Keratinocyte (primary cell): ENCODE measurements around the gene MAP3K8. TPM values are rescaled to one million over a fixed set of nuclear protein-coding genes. Genes with fewer than 3 reads are reported as not detected.

Source experiments
- DNase-seq: peaks from one replicate; pipeline ENCODE4 v3.0.0-alpha.2; 2011; ENCODE audit warnings: low read depth, missing footprints, low spot score
- FAIRE-seq: peaks from 2 replicates; lab custom pipeline; 2011; peaks lifted over from hg19 to GRCh38; lab: Jason Lieb, UNC
- H2AFZ ChIP-seq: 2 replicates; pipeline ENCODE4 v1.6.0; 2012; ENCODE audit warnings: low read length, control low read depth, inconsistent platforms; ENCODE audit not compliant: control insufficient read depth
- H3K27ac ChIP-seq: 2 replicates; pipeline ENCODE4 v1.5.1; 2011; ENCODE audit warnings: low read length; ENCODE audit not compliant: control insufficient read depth, insufficient read depth
- H3K27me3 ChIP-seq: 3 replicates; pipeline ENCODE4 v1.6.0; 2011; ENCODE audit warnings: low read length; ENCODE audit not compliant: control insufficient read depth, insufficient read depth; ENCODE audit errors: extremely low read depth
- H3K36me3 ChIP-seq, 2 experiments: 2 replicates in 1 of 2; 3 replicates in 1 of 2; pipeline ENCODE4 v1.5.1; 2011; ENCODE audit warnings: low read length in 2 of 2, mild to moderate bottlenecking in 1 of 2; ENCODE audit not compliant: control insufficient read depth in 2 of 2, insufficient read depth in 2 of 2; ENCODE audit errors: extremely low read depth in 1 of 2
- H3K4me1 ChIP-seq: 3 replicates; pipeline ENCODE4 v1.5.1; 2011; ENCODE audit warnings: low read length; ENCODE audit not compliant: control insufficient read depth, insufficient read depth; ENCODE audit errors: extremely low read depth
- H3K4me2 ChIP-seq: 3 replicates; pipeline ENCODE4 v1.6.0; 2011; ENCODE audit warnings: low read depth, low read length; ENCODE audit not compliant: control insufficient read depth, insufficient read depth; ENCODE audit errors: extremely low read depth
- H3K4me3 ChIP-seq, 3 experiments: fragments of 200-600 bp in 1 of 3; sonication (generic) in 1 of 3; 2 replicates in 2 of 3; 3 replicates in 1 of 3; pipeline ENCODE4 v1.5.1; 2011 to 2016; ENCODE audit warnings: low read length in 3 of 3, mild to moderate bottlenecking in 3 of 3, control low read depth in 2 of 3, inconsistent platforms in 1 of 3, low read depth in 1 of 3, mixed read lengths in 1 of 3, mixed run types in 1 of 3, moderate library complexity in 1 of 3; ENCODE audit not compliant: control insufficient read depth in 2 of 3, insufficient read depth in 2 of 3; ENCODE audit errors: extremely low read depth in 1 of 3
- H3K79me2 ChIP-seq: 2 replicates; pipeline ENCODE4 v1.6.0; 2012; ENCODE audit warnings: low read length; ENCODE audit not compliant: control insufficient read depth, insufficient read depth
- H3K9ac ChIP-seq: 3 replicates; pipeline ENCODE4 v1.6.0; 2011; ENCODE audit warnings: low read length; ENCODE audit not compliant: control insufficient read depth, insufficient read depth; ENCODE audit errors: extremely low read depth
- H3K9me1 ChIP-seq: 3 replicates; pipeline ENCODE4 v1.6.0; 2011; ENCODE audit warnings: low read length; ENCODE audit not compliant: control insufficient read depth, insufficient read depth; ENCODE audit errors: extremely low read depth
- H3K9me3 ChIP-seq: 2 replicates; pipeline ENCODE4 v1.5.1; 2012; ENCODE audit warnings: low read depth, low read length; ENCODE audit not compliant: control insufficient read depth
- H4K20me1 ChIP-seq: 3 replicates; pipeline ENCODE4 v1.6.0; 2011; ENCODE audit warnings: low read length; ENCODE audit not compliant: control insufficient read depth, insufficient read depth; ENCODE audit errors: extremely low read depth
- EZH2 ChIP-seq: IDR thresholded peaks from one replicate; pipeline ENCODE4 v1.6.1; 2012; ENCODE audit warnings: inconsistent platforms, mild to moderate bottlenecking, low read length, moderate library complexity
- dilution Hi-C: fragments of 300-500 bp; cut with MboI; formaldehyde crosslinking; loops from one replicate; pipeline ENCODE4 v1.7.0; 2020; ENCODE audit warnings: low sequenced_read_pairs; ENCODE audit not compliant: extremely low pct_ligation_motif_present
- polyA plus RNA-seq, 5 experiments: library from polyadenylated mRNA; depleted of rRNA in 3 of 5; stranded (reverse) in 3 of 5; stranded (forward) in 1 of 5; unstranded in 1 of 5; fragments of >200 nt; gene quantifications; 1 replicate in 1 of 5; 2 replicates in 3 of 5; 3 replicates in 1 of 5; pipeline versions ENCODE4 v1.2.1 to v1.2.3, GENCODE V29; 2011 to 2012; ENCODE audit warnings: missing spikeins in 2 of 5, low read depth in 1 of 5, low replicate concordance in 1 of 5
- TF ChIP-seq, protein P1 (sequence below), 3 experiments: IDR thresholded peaks in 1 of 3; conservative IDR thresholded peaks in 1 of 3; optimal IDR thresholded peaks in 1 of 3; 2 replicates in 2 of 3; 3 replicates in 1 of 3; pipeline versions ENCODE3 to v1.5.1; 2011; ENCODE audit warnings: low read length in 3 of 3, mild to moderate bottlenecking in 3 of 3, moderate library complexity in 2 of 3, control low read depth in 1 of 3, inconsistent platforms in 1 of 3; ENCODE audit not compliant: insufficient read depth in 2 of 3; ENCODE audit errors: extremely low read depth in 1 of 3

The MAP3K8 gene
- polyA plus RNA-seq, 1 donor (not counting 4 experiments of a cell fraction or from before 2014, with no cell fraction given) = 4.9 TPM

DNA sequence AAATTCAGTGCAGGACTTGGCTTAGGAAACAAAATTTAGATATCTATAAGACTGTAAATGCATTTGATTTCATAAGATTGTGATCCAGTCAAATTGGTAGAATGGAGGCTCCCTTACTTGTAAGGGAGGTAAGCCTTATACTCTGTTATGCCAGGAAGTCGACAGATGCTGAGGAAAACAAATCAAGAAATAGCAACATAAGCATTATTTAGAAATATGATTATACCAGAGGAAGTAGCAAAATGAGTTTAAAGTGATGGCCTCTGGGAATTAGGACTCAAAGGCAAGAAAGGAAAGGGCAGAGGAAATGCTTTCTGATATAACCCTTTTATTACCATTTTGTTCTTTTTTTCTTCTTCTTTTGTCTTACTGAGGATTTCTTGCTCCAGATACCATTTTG lies 44.4 kb upstream of the MAP3K8 start:
- Histone ChIP-seq H3K27ac (no peak overlapping the region), H3K27me3 (peaks cover 45% of the 10 kb centered on the region), H3K4me1 (peaks cover 10% of the 10 kb centered on the region), H3K4me3 (no peak overlapping the region), H2AFZ (no peak overlapping the region), H3K4me2 (no peak overlapping the region), H3K9ac (no peak overlapping the region), H3K79me2 (no peaks in the 10 kb centered on the region), H3K36me3 (no peaks in the 10 kb centered on the region), H4K20me1 (no peaks in the 10 kb centered on the region), H3K9me3 (peaks cover 3% of the 10 kb centered on the region), H3K9me1 (no peaks in the 10 kb centered on the region)
- dilution Hi-C loops = no loop called here
- DNase-seq (no peak), FAIRE-seq (no peak)
- TF ChIP-seq, protein P1, sequence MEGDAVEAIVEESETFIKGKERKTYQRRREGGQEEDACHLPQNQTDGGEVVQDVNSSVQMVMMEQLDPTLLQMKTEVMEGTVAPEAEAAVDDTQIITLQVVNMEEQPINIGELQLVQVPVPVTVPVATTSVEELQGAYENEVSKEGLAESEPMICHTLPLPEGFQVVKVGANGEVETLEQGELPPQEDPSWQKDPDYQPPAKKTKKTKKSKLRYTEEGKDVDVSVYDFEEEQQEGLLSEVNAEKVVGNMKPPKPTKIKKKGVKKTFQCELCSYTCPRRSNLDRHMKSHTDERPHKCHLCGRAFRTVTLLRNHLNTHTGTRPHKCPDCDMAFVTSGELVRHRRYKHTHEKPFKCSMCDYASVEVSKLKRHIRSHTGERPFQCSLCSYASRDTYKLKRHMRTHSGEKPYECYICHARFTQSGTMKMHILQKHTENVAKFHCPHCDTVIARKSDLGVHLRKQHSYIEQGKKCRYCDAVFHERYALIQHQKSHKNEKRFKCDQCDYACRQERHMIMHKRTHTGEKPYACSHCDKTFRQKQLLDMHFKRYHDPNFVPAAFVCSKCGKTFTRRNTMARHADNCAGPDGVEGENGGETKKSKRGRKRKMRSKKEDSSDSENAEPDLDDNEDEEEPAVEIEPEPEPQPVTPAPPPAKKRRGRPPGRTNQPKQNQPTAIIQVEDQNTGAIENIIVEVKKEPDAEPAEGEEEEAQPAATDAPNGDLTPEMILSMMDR (optimal IDR thresholded peaks at IDR 0.05 in 1 of 3, IDR thresholded peaks at IDR 0.05 in 1 of 3, conservative IDR thresholded peaks at IDR 0.05 in 1 of 3; ENCODE audit: extremely low read depth in 1 of 3, insufficient read depth in 2 of 3, low read length in 3 of 3) = no peak
- no peak for TF ChIP-seq EZH2

DNA sequence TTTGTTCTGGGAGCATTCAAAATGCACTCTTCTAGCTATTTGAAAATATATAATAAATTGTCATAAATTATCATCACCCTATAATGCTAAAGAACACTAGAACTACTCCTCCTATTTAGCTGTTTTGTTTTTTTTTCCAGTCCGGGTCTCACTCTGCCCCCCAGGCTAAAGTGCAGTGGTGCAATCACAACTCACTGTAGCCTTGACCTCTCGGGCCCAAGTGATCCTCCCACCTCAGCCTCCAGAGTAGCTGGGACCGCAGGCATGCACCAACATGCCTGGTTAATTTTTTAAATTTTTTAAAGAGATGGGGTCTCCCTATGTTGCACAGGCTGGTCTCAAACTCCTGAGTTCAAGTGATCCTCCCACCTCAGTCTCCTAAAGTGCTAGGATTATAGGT lies 43.8 kb upstream of the MAP3K8 start:
- FAIRE-seq (no peak), DNase-seq (no peak)
- Histone ChIP-seq H3K79me2 (no peaks in the 10 kb centered on the region), H3K27me3 (peaks cover 44% of the 10 kb centered on the region), H2AFZ (no peak overlapping the region), H3K9me3 (peaks cover 3% of the 10 kb centered on the region), H3K4me3 (no peak overlapping the region), H3K36me3 (no peaks in the 10 kb centered on the region), H3K9me1 (no peaks in the 10 kb centered on the region), H4K20me1 (no peaks in the 10 kb centered on the region), H3K27ac (no peak overlapping the region), H3K4me1 (peaks cover 10% of the 10 kb centered on the region), H3K9ac (no peak overlapping the region), H3K4me2 (no peak overlapping the region)
- no peak for TF ChIP-seq EZH2
- TF ChIP-seq, protein P1 (optimal IDR thresholded peaks at IDR 0.05 in 1 of 3, IDR thresholded peaks at IDR 0.05 in 1 of 3, conservative IDR thresholded peaks at IDR 0.05 in 1 of 3; ENCODE audit: extremely low read depth in 1 of 3, insufficient read depth in 2 of 3, low read length in 3 of 3) = no peak
- dilution Hi-C loops = no loop called here
